Measurements from ENCODE around the gene RARB. TPM values are rescaled to one million over a fixed set of nuclear protein-coding genes. Genes with fewer than 3 reads are reported as not detected.

Gene RARB
- total RNA-seq, 2 donors from 2014 or later: 21.5 to 21.9 TPM

GRCh38 chr3:25534007-25534406 is 105.9 kb downstream of the RARB start:
- no peaks in the 10 kb centered on the region for H3K4me1 ChIP-seq (ENCODE audit: control insufficient read depth, insufficient read depth, low read length)
- TF ChIP-seq CTCF (conservative IDR thresholded peaks at IDR 0.05): no peak
- H3K27me3 Mint-ChIP-seq (ENCODE audit: insufficient read depth): no peaks in the 10 kb centered on the region
- H3K27ac Mint-ChIP-seq: no peak overlapping the region
- H3K9ac ChIP-seq (ENCODE audit: extremely low read depth, low read length, poor library complexity, severe bottlenecking): no peak overlapping the region
- H3K36me3 ChIP-seq (ENCODE audit: control insufficient read depth, insufficient read depth, low read length): peaks cover 43% of the 10 kb centered on the region
- no peak overlapping the region for H3K4me3 Mint-ChIP-seq
- H3K4me3 ChIP-seq (ENCODE audit: low read length): no peak overlapping the region
- H3K27ac ChIP-seq (ENCODE audit: low read depth, low read length): no peak overlapping the region
- H3K9me3 Mint-ChIP-seq: peaks cover 32% of the 10 kb centered on the region
- H3K4me1 Mint-ChIP-seq: peaks cover 17% of the 10 kb centered on the region
- WGBS, 2 experiments (ENCODE audit: insufficient coverage in 1 of 2, insufficient read length in 1 of 2): no CpG with 5 or more reads among the region's 1 CpG
- H3K36me3 Mint-ChIP-seq (ENCODE audit: low read depth): peaks cover 49% of the 10 kb centered on the region
- no peak for DNase-seq
- peaks cover 38% of the 10 kb centered on the region for H3K9me3 ChIP-seq (ENCODE audit: control insufficient read depth, low read length)
- no peaks in the 10 kb centered on the region for H3K27me3 ChIP-seq (ENCODE audit: control insufficient read depth, insufficient read depth, low read length, poor library complexity, severe bottlenecking)

GRCh38 chr3:25536521-25537391 is 108.7 kb downstream of the RARB start:
- Mint-ChIP-seq H3K36me3 (ENCODE audit: low read depth) (peaks cover 31% of the 10 kb centered on the region), H3K27me3 (ENCODE audit: insufficient read depth) (no peaks in the 10 kb centered on the region), H3K9me3 (peaks cover 11% of the 10 kb centered on the region), H3K27ac (no peak overlapping the region), H3K4me3 (no peak overlapping the region), H3K4me1 (peaks cover 27% of the 10 kb centered on the region)
- no peak for DNase-seq
- H3K4me1 ChIP-seq (ENCODE audit: control insufficient read depth, insufficient read depth, low read length): no peaks in the 10 kb centered on the region
- H3K9ac ChIP-seq (ENCODE audit: extremely low read depth, low read length, poor library complexity, severe bottlenecking): no peak overlapping the region
- H3K27me3 ChIP-seq (ENCODE audit: control insufficient read depth, insufficient read depth, low read length, poor library complexity, severe bottlenecking): no peaks in the 10 kb centered on the region
- peaks cover 12% of the 10 kb centered on the region for H3K9me3 ChIP-seq (ENCODE audit: control insufficient read depth, low read length)
- no peak overlapping the region for H3K27ac ChIP-seq (ENCODE audit: low read depth, low read length)
- TF ChIP-seq CTCF (conservative IDR thresholded peaks at IDR 0.05): no peak
- no peak overlapping the region for H3K4me3 ChIP-seq (ENCODE audit: low read length)
- 90% methylated on average over 2 to 7 of the region's 7 CpGs for WGBS, 2 experiments (ENCODE audit: insufficient coverage in 1 of 2, insufficient read length in 1 of 2)
- peaks cover 25% of the 10 kb centered on the region for H3K36me3 ChIP-seq (ENCODE audit: control insufficient read depth, insufficient read depth, low read length)

GRCh38 chr3:25537516-25537915 is 109.5 kb downstream of the RARB start:
- Mint-ChIP-seq H3K27me3 (ENCODE audit: insufficient read depth) (no peaks in the 10 kb centered on the region), H3K36me3 (ENCODE audit: low read depth) (peaks cover 26% of the 10 kb centered on the region), H3K4me1 (peaks cover 31% of the 10 kb centered on the region), H3K27ac (no peak overlapping the region), H3K9me3 (peaks cover 3% of the 10 kb centered on the region), H3K4me3 (no peak overlapping the region)
- no peak for DNase-seq
- Histone ChIP-seq H3K9ac (ENCODE audit: extremely low read depth, low read length, poor library complexity, severe bottlenecking) (no peak overlapping the region), H3K9me3 (ENCODE audit: control insufficient read depth, low read length) (peaks cover 4% of the 10 kb centered on the region), H3K27ac (ENCODE audit: low read depth, low read length) (no peak overlapping the region), H3K36me3 (ENCODE audit: control insufficient read depth, insufficient read depth, low read length) (peaks cover 19% of the 10 kb centered on the region), H3K4me1 (ENCODE audit: control insufficient read depth, insufficient read depth, low read length) (no peaks in the 10 kb centered on the region), H3K4me3 (ENCODE audit: low read length) (no peak overlapping the region), H3K27me3 (ENCODE audit: control insufficient read depth, insufficient read depth, low read length, poor library complexity, severe bottlenecking) (no peaks in the 10 kb centered on the region)
- no peak for TF ChIP-seq CTCF (conservative IDR thresholded peaks at IDR 0.05)
- WGBS, 2 experiments (ENCODE audit: insufficient coverage in 1 of 2, insufficient read length in 1 of 2): 93% methylated on average over 3 of the region's 3 CpGs; no CpG with 5 or more reads in 1 of the 2 experiments
